OCI-LY7 (cell line): ENCODE results near the gene OGFRL1. TPM values are rescaled to one million over a fixed set of nuclear protein-coding genes. Genes with fewer than 3 reads are reported as not detected.

ENCODE experiments used
- BruUV-seq: library from RNA; stranded (reverse); fragments of 400-500 nt; replicated peaks from 2 replicates; lab custom pipeline; 2021; lab: Mats Ljungman, UMichigan
- CTCF ChIA-PET: fragments of 300-600 bp; sonication (Branson Sonifier 250); formaldehyde crosslinking; loops from one replicate; lab custom pipeline; 2022; ENCODE audit warnings: antibody characterized with exemption; ENCODE audit not compliant: unreplicated experiment; lab: Charles Lee
- POLR2A ChIA-PET: fragments of 300-600 bp; sonication (Branson Sonifier 250); formaldehyde crosslinking; loops from one replicate; lab custom pipeline; 2022; ENCODE audit warnings: antibody characterized with exemption; lab: Charles Lee
- DNase-seq: peaks from one replicate; pipeline ENCODE4 v3.0.0-alpha.2; 2015; ENCODE audit warnings: low spot score
- H2AFZ ChIP-seq: fragments of 200-600 bp; sonication (generic), shearing (Covaris generic); 2 replicates; pipeline ENCODE4 v1.6.1; 2014; ENCODE audit warnings: mild to moderate bottlenecking, antibody characterized with exemption, low read length, moderate library complexity
- H3K27ac ChIP-seq: fragments of 200-600 bp; sonication (generic); 2 replicates; pipeline ENCODE4 v1.5.1; 2014; ENCODE audit warnings: mixed run types, low read depth, mild to moderate bottlenecking, moderate library complexity, low read length, inconsistent platforms; ENCODE audit not compliant: poor library complexity, severe bottlenecking
- H3K36me3 ChIP-seq: fragments of 200-600 bp; sonication (generic); 2 replicates; pipeline ENCODE4 v1.6.1; 2014; ENCODE audit warnings: mild to moderate bottlenecking, antibody characterized with exemption, low read length, moderate library complexity, mixed read lengths; ENCODE audit not compliant: insufficient read depth
- H3K4me1 ChIP-seq: fragments of 200-600 bp; sonication (generic); 2 replicates; pipeline ENCODE4 v1.5.1; 2014; ENCODE audit warnings: mild to moderate bottlenecking, low read length; ENCODE audit not compliant: insufficient read depth, poor library complexity, severe bottlenecking
- H3K4me2 ChIP-seq: fragments of 200-600 bp; sonication (generic); 2 replicates; pipeline ENCODE4 v1.6.1; 2014; ENCODE audit warnings: mild to moderate bottlenecking, low read length
- H3K4me3 ChIP-seq: fragments of 200-600 bp; sonication (generic); 2 replicates; pipeline ENCODE4 v1.5.1; 2014; ENCODE audit warnings: mild to moderate bottlenecking, low read depth, low read length; ENCODE audit not compliant: poor library complexity, severe bottlenecking
- H3K79me2 ChIP-seq: fragments of 200-600 bp; sonication (generic); 2 replicates; pipeline ENCODE4 v1.6.1; 2016; ENCODE audit warnings: low read depth, mild to moderate bottlenecking, low read length, moderate library complexity, mixed read lengths; ENCODE audit not compliant: insufficient read depth
- H3K9me2 ChIP-seq: fragments of 200-600 bp; sonication (generic); 2 replicates; pipeline ENCODE4 v1.6.1; 2016; ENCODE audit warnings: mild to moderate bottlenecking, low read length, mixed read lengths; ENCODE audit not compliant: insufficient read depth
- H3K9me3 ChIP-seq: fragments of 200-600 bp; sonication (generic); 2 replicates; pipeline ENCODE4 v1.6.1; 2014; ENCODE audit warnings: mild to moderate bottlenecking, mixed run types, low read length, mixed read lengths
- H4K20me1 ChIP-seq: fragments of 200-600 bp; sonication (generic); 2 replicates; pipeline ENCODE4 v1.6.1; 2014; ENCODE audit warnings: mild to moderate bottlenecking, antibody characterized with exemption, low read length, moderate library complexity, mixed read lengths; ENCODE audit not compliant: insufficient read depth
- EZH2phosphoT487 ChIP-seq: fragments of 200-600 bp; sonication (generic); IDR thresholded peaks from 2 replicates; pipeline ENCODE4 v1.6.1; 2018; ENCODE audit warnings: low read depth, borderline replicate concordance, mild to moderate bottlenecking, mixed run types, antibody characterized with exemption, low read length, moderate library complexity, mixed read lengths
- intact Hi-C: fragments of 100-400 bp; cut with micrococcal nuclease; formaldehyde crosslinking; loops from one replicate; pipeline ENCODE4 v1.10.0; 2022; ENCODE audit not compliant: unreplicated experiment
- total RNA-seq, 2 experiments: library from RNA; depleted of rRNA in 1 of 2; stranded (reverse); fragments of >200 nt in 1 of 2; shearing (Covaris generic) in 1 of 2; gene quantifications; 2 replicates each; pipeline ENCODE4 v1.2.3, GENCODE V29; 2014 to 2022
- TF ChIP-seq, protein P1 (sequence below): fragments of 200-600 bp; sonication (generic); conservative IDR thresholded peaks from 2 replicates; pipeline ENCODE4 v1.5.1; 2014; ENCODE audit warnings: mild to moderate bottlenecking, antibody characterized with exemption, low read length, moderate library complexity, mixed read lengths

OGFRL1 gene
- total RNA-seq, 2 experiments from 2014 or later, result 32.9 to 33.5 TPM

DNA sequence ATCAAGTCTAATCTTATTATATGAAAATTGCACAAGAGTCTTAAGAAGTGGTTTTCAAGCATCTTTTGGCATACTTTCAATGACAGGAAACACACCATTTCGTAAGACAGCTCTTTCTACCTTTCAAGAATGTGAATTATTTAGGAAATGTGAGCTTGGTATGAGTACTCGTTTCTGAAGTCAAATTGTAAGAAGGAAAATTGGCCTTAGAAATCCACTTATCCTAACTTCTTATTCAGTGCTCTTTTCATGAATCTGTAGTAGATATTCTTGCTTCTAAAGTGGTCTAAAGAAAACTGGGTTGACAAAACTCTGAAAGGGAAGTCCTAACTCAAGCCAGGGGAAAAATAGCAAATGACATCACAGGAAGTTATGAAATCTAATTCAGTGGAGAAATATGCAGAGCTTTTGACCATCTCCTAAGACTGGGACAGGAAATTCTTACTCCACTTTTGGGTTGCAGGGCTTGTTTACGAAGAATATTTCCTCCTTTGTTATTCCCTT lies 38.5 kb upstream of the OGFRL1 start:
- Histone ChIP-seq H3K9me3 (no peaks in the 10 kb centered on the region), H3K27ac (peak overlapping the region; percentile 72), H4K20me1 (no peaks in the 10 kb centered on the region), H3K9me2 (no peaks in the 10 kb centered on the region), H2AFZ (peak overlapping the region; percentile 91), H3K79me2 (no peaks in the 10 kb centered on the region), H3K4me1 (peaks cover 70% of the 10 kb centered on the region), H3K4me3 (no peak overlapping the region), H3K4me2 (peak overlapping the region; percentile 56), H3K36me3 (no peaks in the 10 kb centered on the region; the same call in 1 of the 2 replicates)
- DNase-seq, result peak; percentile 59
- BruUV-seq, result no TSS peak
- intact Hi-C loops, result loop anchor here (2.0 kb wide), 1 partner anchor 39 kb away; the partner anchor contains the start of gene OGFRL1
- CTCF ChIA-PET, result interaction anchor here (2.3 kb wide), 1 partner anchor 38 kb away, joined by 8 read pairs; the partner anchor contains the start of gene OGFRL1
- POLR2A ChIA-PET, result interaction anchor here (0.7 to 5.1 kb wide), 5 partner anchors 20 to 150 kb away, joined by 3 to 45 read pairs (median 4); partner anchors contain the start of gene OGFRL1
- TF ChIP-seq, protein P1, sequence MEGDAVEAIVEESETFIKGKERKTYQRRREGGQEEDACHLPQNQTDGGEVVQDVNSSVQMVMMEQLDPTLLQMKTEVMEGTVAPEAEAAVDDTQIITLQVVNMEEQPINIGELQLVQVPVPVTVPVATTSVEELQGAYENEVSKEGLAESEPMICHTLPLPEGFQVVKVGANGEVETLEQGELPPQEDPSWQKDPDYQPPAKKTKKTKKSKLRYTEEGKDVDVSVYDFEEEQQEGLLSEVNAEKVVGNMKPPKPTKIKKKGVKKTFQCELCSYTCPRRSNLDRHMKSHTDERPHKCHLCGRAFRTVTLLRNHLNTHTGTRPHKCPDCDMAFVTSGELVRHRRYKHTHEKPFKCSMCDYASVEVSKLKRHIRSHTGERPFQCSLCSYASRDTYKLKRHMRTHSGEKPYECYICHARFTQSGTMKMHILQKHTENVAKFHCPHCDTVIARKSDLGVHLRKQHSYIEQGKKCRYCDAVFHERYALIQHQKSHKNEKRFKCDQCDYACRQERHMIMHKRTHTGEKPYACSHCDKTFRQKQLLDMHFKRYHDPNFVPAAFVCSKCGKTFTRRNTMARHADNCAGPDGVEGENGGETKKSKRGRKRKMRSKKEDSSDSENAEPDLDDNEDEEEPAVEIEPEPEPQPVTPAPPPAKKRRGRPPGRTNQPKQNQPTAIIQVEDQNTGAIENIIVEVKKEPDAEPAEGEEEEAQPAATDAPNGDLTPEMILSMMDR, result no peak

DNA sequence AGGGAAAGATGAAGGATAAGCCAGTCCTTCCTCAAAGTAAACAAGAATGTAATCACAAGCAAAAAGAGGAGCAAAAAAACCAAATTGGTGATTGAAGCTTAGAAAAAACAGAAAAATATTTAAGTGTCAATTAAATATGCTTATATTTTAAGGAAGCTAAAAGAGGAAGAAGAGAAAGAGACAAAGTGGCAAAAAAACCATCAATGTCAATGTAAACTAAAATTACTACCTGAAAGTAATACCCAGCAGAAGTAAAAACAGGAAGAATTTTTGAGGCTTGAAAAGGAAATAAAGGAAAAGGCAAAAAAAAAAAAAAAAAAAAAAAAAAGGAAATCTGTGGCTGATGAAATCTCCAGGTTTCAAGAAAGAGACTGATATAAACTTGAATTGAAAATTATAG lies 36.2 kb upstream of the OGFRL1 start:
- Histone ChIP-seq H3K27ac (no peak overlapping the region), H3K4me3 (no peak overlapping the region), H4K20me1 (no peaks in the 10 kb centered on the region), H3K9me2 (no peaks in the 10 kb centered on the region), H3K36me3 (no peaks in the 10 kb centered on the region), H3K4me1 (peaks cover 70% of the 10 kb centered on the region), H3K4me2 (peak overlapping the region; percentile 56), H3K79me2 (no peaks in the 10 kb centered on the region), H3K9me3 (no peaks in the 10 kb centered on the region), H2AFZ (peak overlapping the region; percentile 91; the same call in 1 of the 2 replicates)
- intact Hi-C loops, result no loop called here
- POLR2A ChIA-PET, result interaction anchor here (0.6 to 5.1 kb wide), 6 partner anchors 14 to 133 kb away, joined by 3 to 45 read pairs (median 3); partner anchors contain the start of gene OGFRL1
- CTCF ChIA-PET, result no interaction called here
- BruUV-seq, result no TSS peak
- DNase-seq, result no peak
- TF ChIP-seq, protein P1, result no peak
- TF ChIP-seq EZH2phosphoT487, result no peak

DNA sequence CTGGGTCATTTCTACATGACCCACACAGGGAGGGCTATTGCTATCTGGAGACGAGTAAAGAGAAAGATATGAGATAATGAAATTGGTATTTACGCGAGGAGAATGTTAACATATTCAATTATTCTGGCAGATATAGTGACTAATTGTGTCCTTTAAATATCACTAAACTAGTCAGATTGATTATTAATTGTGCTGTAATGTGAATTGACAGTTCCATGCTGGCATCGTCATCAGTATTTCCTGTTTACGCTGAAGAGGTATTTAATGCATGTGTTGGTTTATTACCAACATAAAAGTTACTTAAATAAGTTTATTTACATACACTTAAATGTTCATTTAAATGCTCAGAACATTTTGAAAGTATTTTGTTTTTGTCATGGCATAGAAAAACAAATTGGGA lies 35.7 kb upstream of the OGFRL1 start:
- Histone ChIP-seq H3K4me3 (no peak overlapping the region), H3K9me3 (no peaks in the 10 kb centered on the region), H3K36me3 (no peaks in the 10 kb centered on the region), H3K79me2 (no peaks in the 10 kb centered on the region), H3K4me2 (peak overlapping the region; percentile 56), H2AFZ (peak overlapping the region; percentile 91; the same call in 1 of the 2 replicates), H3K4me1 (peaks cover 65% of the 10 kb centered on the region), H3K27ac (no peak overlapping the region), H4K20me1 (no peaks in the 10 kb centered on the region), H3K9me2 (no peaks in the 10 kb centered on the region)
- no TSS peak for BruUV-seq
- ChIA-PET CTCF (no interaction called here), POLR2A (interaction anchor here (0.6 to 0.9 kb wide), 2 partner anchors 15 kb away, joined by 3 to 8 read pairs; no protein-coding TSS in a partner anchor)
- intact Hi-C loops, result no loop called here
- no peak for DNase-seq
- TF ChIP-seq, protein P1, result no peak
